WTC11 (cell line): ENCODE data around the gene HBZ. TPM values are rescaled to one million over a fixed set of nuclear protein-coding genes. Genes with fewer than 3 reads are reported as not detected.
A peak's percentile ranks its signal among the peaks of the same experiment; 100 is the strongest.

ENCODE experiments used
- ATAC-seq: fragments of 200-7000 bp; cut with Tn5 transposase; 2 replicates; pipeline ENCODE4 v1.10.0; 2021; ENCODE audit warnings: mild to moderate bottlenecking, moderate library complexity
- CTCF ChIA-PET: fragments of 300-600 bp; sonication (Branson Sonifier 250); formaldehyde crosslinking; loops from one replicate; lab custom pipeline; 2021; ENCODE audit warnings: antibody characterized with exemption; lab: Charles Lee
- POLR2A ChIA-PET: fragments of 350-600 bp; sonication (Branson Sonifier 250); formaldehyde crosslinking; loops from one replicate; lab custom pipeline; 2021; ENCODE audit warnings: antibody characterized with exemption; lab: Charles Lee
- DNase-seq: peaks from one replicate; pipeline ENCODE4 v3.0.0; 2021; ENCODE audit warnings: low spot score
- H3K27ac Mint-ChIP-seq: 2 replicates; pipeline ENCODE4 v1.8.0; 2021; ENCODE audit warnings: mixed read lengths
- H3K27me3 Mint-ChIP-seq: 2 replicates; pipeline ENCODE4 v1.8.0; 2021; ENCODE audit warnings: low read depth, mild to moderate bottlenecking, moderate library complexity, mixed read lengths
- H3K36me3 Mint-ChIP-seq: 2 replicates; pipeline ENCODE4 v1.8.0; 2021; ENCODE audit warnings: mixed read lengths
- H3K4me1 Mint-ChIP-seq: 2 replicates; pipeline ENCODE4 v1.8.0; 2022; ENCODE audit warnings: mixed read lengths
- H3K4me3 Mint-ChIP-seq: 2 replicates; pipeline ENCODE4 v1.8.0; 2021; ENCODE audit warnings: mild to moderate bottlenecking, moderate library complexity, mixed read lengths
- H3K9me3 Mint-ChIP-seq: 2 replicates; pipeline ENCODE4 v1.8.0; 2021; ENCODE audit warnings: mixed read lengths
- ATF2 ChIP-seq: sonication (generic); formaldehyde crosslinking; IDR thresholded peaks from 2 replicates; pipeline ENCODE4 v1.8.1; 2022; ENCODE audit warnings: low read depth, missing genetic modification reagents, borderline replicate concordance
- ATF3 ChIP-seq: sonication (generic); formaldehyde crosslinking; conservative IDR thresholded peaks from 2 replicates; pipeline ENCODE4 v1.8.1; 2022; ENCODE audit warnings: mild to moderate bottlenecking, missing genetic modification reagents
- CREB1 ChIP-seq: sonication (generic); formaldehyde crosslinking; IDR thresholded peaks from 2 replicates; pipeline ENCODE4 v1.8.0; 2023; ENCODE audit warnings: mild to moderate bottlenecking, missing genetic modification reagents
- CTCF ChIP-seq: fragments of 200-600 bp; IDR thresholded peaks from 2 replicates; pipeline ENCODE4 v1.8.0; 2022; ENCODE audit warnings: antibody characterized with exemption
- FOXK1 ChIP-seq: sonication (generic); formaldehyde crosslinking; IDR thresholded peaks from 2 replicates; pipeline ENCODE4 v1.8.0; 2022; ENCODE audit warnings: mild to moderate bottlenecking, moderate library complexity, missing genetic modification reagents
- FOXP4 ChIP-seq: sonication (generic); formaldehyde crosslinking; IDR thresholded peaks from 2 replicates; pipeline ENCODE4 v1.8.0; 2022; ENCODE audit warnings: mild to moderate bottlenecking, missing genetic modification reagents
- HMGXB4 ChIP-seq: sonication (generic); formaldehyde crosslinking; IDR thresholded peaks from 2 replicates; pipeline ENCODE4 v1.8.1; 2023; ENCODE audit warnings: mild to moderate bottlenecking, moderate library complexity, missing genetic modification reagents
- NFE2L1 ChIP-seq: sonication (generic); formaldehyde crosslinking; IDR thresholded peaks from 2 replicates; pipeline ENCODE4 v1.8.1; 2023; ENCODE audit warnings: missing genetic modification reagents
- NR1H2 ChIP-seq: sonication (generic); formaldehyde crosslinking; IDR thresholded peaks from 2 replicates; pipeline ENCODE4 v1.9.0; 2021; ENCODE audit warnings: mild to moderate bottlenecking, moderate library complexity, missing genetic modification reagents
- RORB ChIP-seq: fragments of 250-450 bp; sonication (Bioruptor Pico); IDR thresholded peaks from 2 replicates; pipeline ENCODE4 v1.9.0; 2021; ENCODE audit warnings: mild to moderate bottlenecking
- SMAD3 ChIP-seq: sonication (generic); formaldehyde crosslinking; IDR thresholded peaks from 2 replicates; pipeline ENCODE4 v1.8.0; 2022; ENCODE audit warnings: missing genetic modification reagents, mild to moderate bottlenecking, borderline replicate concordance
- STAT6 ChIP-seq: sonication (generic); formaldehyde crosslinking; conservative IDR thresholded peaks from 2 replicates; pipeline ENCODE4 v1.8.1; 2023; ENCODE audit warnings: mild to moderate bottlenecking, low read depth, missing genetic modification reagents, moderate library complexity
- ZNF281 ChIP-seq: sonication (generic); formaldehyde crosslinking; IDR thresholded peaks from 2 replicates; pipeline ENCODE4 v1.8.0; 2023; ENCODE audit warnings: mild to moderate bottlenecking, missing genetic modification reagents
- ZNF416 ChIP-seq: fragments of 250-450 bp; sonication (Bioruptor Pico); IDR thresholded peaks from 2 replicates; pipeline ENCODE4 v1.9.0; 2021; ENCODE audit warnings: mild to moderate bottlenecking, inconsistent platforms
- ZNF423 ChIP-seq: fragments of 250-450 bp; sonication (Bioruptor Pico); IDR thresholded peaks from 2 replicates; pipeline ENCODE4 v2.1.2; 2022; ENCODE audit warnings: mild to moderate bottlenecking, moderate library complexity
- ZNF532 ChIP-seq: fragments of 250-450 bp; sonication (Bioruptor Pico); IDR thresholded peaks from 2 replicates; pipeline ENCODE4 v1.9.0; 2021; ENCODE audit warnings: mild to moderate bottlenecking, borderline replicate concordance
- total RNA-seq: library from RNA; stranded (reverse); gene quantifications from 3 replicates; pipeline ENCODE4 v1.2.3, GENCODE V29; 2021

Gene HBZ
- total RNA-seq, 1 experiment from 2014 or later: 0.52 TPM

GRCh38 chr16:181565-182021 is 29.1 kb downstream of the HBZ start (continued):
- TF ChIP-seq NR1H2 (CRISPR knock-in tag) (no peak), HMGXB4 (CRISPR knock-in tag) (no peak; the same call in 1 of the 2 replicates), ZNF281 (no peak), ZNF532 (CRISPR knock-in tag) (peak; percentile 85), NFE2L1 (CRISPR knock-in tag) (no peak), ZNF423 (CRISPR knock-in tag) (no peak), RORB (CRISPR knock-in tag) (no peak), ATF2 (CRISPR knock-in tag) (no peak), SMAD3 (no peak)

- ChIA-PET CTCF (interaction anchor here (0.6 to 4.8 kb wide), 6 partner anchors 65 to 170 kb away, joined by 3 to 50 read pairs (median 8); no protein-coding TSS in a partner anchor), POLR2A (no interaction called here)
- H3K9me3 Mint-ChIP-seq: no peaks in the 10 kb centered on the region
- DNase-seq (no peak), ATAC-seq (no peak)
- H3K4me3 Mint-ChIP-seq: no peak overlapping the region
- H3K27me3 Mint-ChIP-seq: peaks cover 28% of the 10 kb centered on the region
- peaks cover 8% of the 10 kb centered on the region for H3K36me3 Mint-ChIP-seq
- H3K4me1 Mint-ChIP-seq: no peaks in the 10 kb centered on the region
- peak overlapping the region; percentile 81 for H3K27ac Mint-ChIP-seq
- no peak for TF ChIP-seq CREB1 (CRISPR knock-in tag)
- TF ChIP-seq ZNF416 (CRISPR knock-in tag): no peak
- no peak for TF ChIP-seq SMAD3
- no peak for TF ChIP-seq HMGXB4 (CRISPR knock-in tag)
- TF ChIP-seq STAT6: no peak
- no peak for TF ChIP-seq FOXP4 (CRISPR knock-in tag)
- no peak for TF ChIP-seq FOXK1 (CRISPR knock-in tag)
- no peak for TF ChIP-seq CTCF
- TF ChIP-seq ATF3 (CRISPR knock-in tag): no peak
These were observed 30.6 kb downstream of the HBZ start for GRCh38 chr16:183005-183404.
